DMS53 treated with DMSO at 0.1 percent for 48 hours (cell line): ENCODE measurements around the gene UGT1A3.
A peak's percentile ranks its signal among the peaks of the same experiment; 100 is the strongest.
"Not testable (repeated sequence)": the region's sequence is repeated elsewhere in the genome, so short reads cannot be mapped to it uniquely, and the experiment has no call there.

Experiments used
- DNase-seq: peaks from one replicate; lab custom pipeline; 2025; ENCODE audit not compliant: unreplicated experiment; lab: John Stamatoyannopoulos, UW

The UGT1A3 gene

GRCh38 chr2:233707940-233708644, 20.8 kb upstream of the UGT1A3 start:
- DNase-seq: no peak

GRCh38 chr2:233708942-233709341, 19.9 kb upstream of the UGT1A3 start:
- DNase-seq: no peak

GRCh38 chr2:233711312-233712008, 17.4 kb upstream of the UGT1A3 start:
- peak; percentile 39 for DNase-seq

- no peak for DNase-seq
Observed at GRCh38 chr2:233712611-233713261, 16.1 kb upstream of the UGT1A3 start, which contains the start of gene UGT1A5. UGT1A5 (plus strand) TSS chr2:233712907; CDS start chr2:233712992, 85 bp downstream.

- DNase-seq: no peak
Observed at GRCh38 chr2:233713262-233713615, 15.6 kb upstream of the UGT1A3 start.

DNA sequence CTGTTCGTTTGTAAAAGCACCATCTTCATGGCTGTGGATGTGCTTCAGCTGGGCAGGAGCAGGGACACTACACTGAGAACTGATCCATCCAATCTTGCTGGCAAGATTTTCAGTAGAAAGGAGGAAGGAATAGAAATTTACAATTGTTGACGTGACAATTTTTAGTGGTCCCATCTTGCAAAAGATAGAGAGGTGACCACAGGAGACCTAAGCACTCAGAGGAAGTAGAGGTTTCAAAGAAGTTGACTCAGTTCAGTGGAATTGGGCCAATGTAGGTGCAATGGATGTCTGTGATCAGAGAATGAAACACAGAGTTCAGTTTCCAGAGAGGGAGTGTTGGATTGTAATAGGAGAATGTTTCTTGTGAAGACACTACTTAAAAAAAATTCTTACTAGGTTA, 14.7 kb upstream of the UGT1A3 start:
- DNase-seq: no peak

DNA sequence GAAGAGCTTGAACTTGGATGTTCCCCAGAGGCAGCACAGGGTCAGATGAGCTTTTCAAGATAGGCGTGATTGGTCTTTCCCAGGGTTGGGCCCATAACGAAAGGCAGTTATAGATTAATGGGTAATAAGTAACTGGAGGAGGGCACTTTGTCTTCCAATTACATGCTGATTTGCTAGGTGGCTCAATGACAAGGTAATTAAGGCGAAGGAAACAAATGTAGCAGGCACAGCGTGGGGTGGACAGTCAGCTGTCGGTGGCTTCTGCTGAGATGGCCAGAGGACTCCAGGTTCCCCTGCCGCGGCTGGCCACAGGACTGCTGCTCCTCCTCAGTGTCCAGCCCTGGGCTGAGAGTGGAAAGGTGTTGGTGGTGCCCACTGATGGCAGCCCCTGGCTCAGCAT, 10.3 kb upstream of the UGT1A3 start, which contains the start of gene UGT1A4:
Gene UGT1A4, plus strand, starts transcription at position 185 of the 400 bp plus-strand sequence. Its CDS starts 85 bp downstream, at position 270.
- DNase-seq: no peak

- DNase-seq: not testable (repeated sequence)
Observed at GRCh38 chr2:233736868-233737653, 8.2 kb downstream of the UGT1A3 start.

DNA sequence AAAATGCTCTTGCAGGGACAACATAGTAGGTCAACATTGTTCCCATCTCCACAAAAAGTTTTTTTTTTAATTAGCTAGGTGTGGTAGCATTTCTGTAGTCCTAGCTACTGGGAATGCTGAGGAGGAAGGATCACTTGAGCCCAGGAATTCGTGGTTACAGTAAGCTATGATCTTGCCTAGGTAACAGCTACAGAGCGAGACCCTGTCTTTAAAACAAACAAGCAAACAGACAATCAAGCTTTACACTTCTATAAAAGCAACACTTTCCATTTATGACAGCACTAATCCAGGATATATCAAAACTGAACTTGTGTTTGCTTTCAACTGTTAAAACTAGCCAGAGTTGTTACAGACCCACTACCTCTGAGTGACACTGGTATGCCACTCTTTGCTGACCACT, 12.0 kb downstream of the UGT1A3 start:
- DNase-seq: no peak

- DNase-seq: no peak
Observed at GRCh38 chr2:233743464-233744259, 14.8 kb downstream of the UGT1A3 start.

DNA sequence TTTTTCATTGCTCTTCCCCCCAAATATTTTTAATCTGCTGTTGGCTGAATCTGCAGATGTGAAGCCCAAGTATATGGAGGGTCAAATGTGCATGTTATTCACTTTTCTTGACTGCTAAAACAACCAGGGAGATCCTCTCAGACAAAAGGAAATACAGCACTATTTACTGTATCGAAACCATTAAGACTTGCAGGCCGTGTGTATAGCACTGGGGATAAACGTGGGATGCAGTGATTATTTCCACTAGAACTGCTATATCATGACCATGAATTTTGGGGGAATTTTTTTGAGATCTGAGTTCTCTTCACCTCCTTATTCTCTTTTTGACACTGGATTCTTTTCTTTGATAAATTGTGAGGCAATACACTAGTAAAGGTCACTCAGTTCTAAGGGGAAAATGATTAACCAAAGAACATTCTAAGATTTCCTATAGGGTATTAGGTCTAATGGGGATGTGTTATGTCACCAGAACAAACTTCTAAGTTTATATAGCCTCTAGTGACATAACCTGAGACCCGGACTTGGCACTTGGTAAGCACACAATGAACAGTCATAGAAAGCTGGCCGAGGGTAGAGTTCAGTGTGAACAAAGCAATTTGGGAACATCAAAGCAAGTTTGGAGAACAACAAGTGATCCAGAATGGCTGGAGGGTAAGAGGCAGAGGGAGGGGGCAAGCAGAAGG, 16.4 kb downstream of the UGT1A3 start:
- DNase-seq: no peak

GRCh38 chr2:233745838-233746237, 17.0 kb downstream of the UGT1A3 start:
- not testable (repeated sequence) for DNase-seq

- DNase-seq: no peak
Observed at GRCh38 chr2:233746475-233747282, 17.8 kb downstream of the UGT1A3 start.

GRCh38 chr2:233747283-233747544, 18.4 kb downstream of the UGT1A3 start:
- DNase-seq: no peak

- not testable (repeated sequence) for DNase-seq
Observed at GRCh38 chr2:233750689-233751088, 21.8 kb downstream of the UGT1A3 start.

GRCh38 chr2:233751212-233752009, 22.6 kb downstream of the UGT1A3 start:
- DNase-seq: not testable (repeated sequence)

DNA sequence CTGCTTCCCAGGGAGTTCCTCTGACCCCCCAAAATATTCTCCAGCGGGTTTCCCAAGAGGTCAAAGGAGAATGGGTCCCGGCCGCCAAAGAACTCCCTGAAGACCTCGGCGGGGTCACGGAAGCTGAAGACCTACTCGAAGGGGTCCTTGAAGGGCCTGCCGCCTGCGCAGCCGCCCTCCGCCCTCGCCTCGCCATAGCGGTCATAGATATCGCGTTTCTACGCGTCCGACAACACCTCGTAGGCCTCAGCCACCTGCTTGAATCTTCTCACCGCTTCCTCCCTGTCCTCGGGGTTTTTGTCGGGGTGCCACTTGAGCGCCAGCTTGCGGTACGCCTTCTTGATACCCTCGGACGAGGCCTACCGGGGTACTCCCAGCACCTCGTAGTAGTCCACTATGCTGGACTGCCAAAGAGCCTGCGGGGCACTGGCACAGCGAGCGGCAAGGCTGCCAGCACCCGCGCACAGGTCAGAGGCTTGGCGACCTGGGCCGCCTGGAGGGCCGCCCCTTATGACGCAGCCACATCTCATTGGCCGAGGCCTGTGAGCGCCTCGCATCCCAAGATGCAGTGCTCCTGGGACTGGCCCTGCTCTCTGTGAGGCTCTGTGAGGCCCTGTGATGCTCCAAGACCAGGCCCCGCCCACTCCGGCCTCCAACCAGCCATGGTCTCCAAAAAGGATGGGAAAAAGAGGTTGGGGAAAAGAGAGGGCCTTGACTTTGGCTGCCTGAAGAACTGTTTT, 26.2 kb downstream of the UGT1A3 start:
- no peak for DNase-seq
